Raji (cell line): ENCODE results near the gene LNX2.

Source experiments
- POLR2A ChIP-seq: IDR thresholded peaks from 2 replicates; pipeline ENCODE4 v1.6.1; 2011; ENCODE audit warnings: low read depth, low read length, control low read depth; ENCODE audit not compliant: insufficient read depth

The LNX2 gene

DNA sequence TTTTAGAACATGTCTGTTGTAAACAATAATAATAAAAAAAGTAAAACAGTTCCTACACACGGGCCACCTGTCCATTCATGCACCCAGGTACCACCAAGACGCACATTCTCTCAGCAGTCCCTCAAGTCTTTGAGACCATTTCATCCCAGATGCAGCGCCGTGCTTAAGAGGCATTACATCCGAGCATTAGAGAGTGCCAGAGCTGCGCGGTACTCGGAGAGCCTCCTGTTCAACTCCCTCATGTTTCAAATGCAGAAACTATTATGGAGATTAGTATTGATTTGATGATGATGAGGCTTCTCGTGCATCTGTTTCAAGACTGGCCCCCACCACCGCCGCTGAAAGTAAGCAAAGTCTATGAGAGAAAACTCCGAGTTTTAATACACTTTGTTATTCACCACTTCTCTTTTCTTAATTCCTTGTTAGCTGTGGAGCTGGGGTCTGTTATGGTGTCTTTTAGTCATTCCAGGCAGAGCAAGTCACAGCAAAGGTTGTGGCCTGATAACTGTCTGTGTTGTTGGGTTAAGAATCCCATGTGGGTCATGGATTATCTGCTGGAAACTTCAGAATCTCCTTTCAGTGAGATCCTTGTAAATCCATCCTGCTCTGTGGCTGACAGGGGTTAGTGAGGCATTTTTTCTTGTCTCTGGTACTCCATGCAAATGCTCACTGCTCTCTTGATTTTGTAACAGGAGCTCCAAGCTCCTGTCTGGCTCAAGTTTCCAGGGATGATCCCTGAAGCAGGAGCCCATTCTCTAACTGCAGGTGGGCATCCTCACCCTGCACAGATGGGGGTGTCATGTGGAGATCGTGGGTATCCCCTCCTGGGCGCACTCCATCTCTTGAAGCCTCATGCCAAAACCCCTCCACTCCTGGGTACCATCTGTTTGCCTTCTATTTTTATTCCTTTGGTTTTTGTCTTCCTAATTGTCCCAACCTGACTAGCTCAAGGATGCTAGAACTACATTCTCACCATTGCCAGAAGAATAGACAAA lies 95.1 kb downstream of the LNX2 start:
- TF ChIP-seq POLR2A: no peak

DNA sequence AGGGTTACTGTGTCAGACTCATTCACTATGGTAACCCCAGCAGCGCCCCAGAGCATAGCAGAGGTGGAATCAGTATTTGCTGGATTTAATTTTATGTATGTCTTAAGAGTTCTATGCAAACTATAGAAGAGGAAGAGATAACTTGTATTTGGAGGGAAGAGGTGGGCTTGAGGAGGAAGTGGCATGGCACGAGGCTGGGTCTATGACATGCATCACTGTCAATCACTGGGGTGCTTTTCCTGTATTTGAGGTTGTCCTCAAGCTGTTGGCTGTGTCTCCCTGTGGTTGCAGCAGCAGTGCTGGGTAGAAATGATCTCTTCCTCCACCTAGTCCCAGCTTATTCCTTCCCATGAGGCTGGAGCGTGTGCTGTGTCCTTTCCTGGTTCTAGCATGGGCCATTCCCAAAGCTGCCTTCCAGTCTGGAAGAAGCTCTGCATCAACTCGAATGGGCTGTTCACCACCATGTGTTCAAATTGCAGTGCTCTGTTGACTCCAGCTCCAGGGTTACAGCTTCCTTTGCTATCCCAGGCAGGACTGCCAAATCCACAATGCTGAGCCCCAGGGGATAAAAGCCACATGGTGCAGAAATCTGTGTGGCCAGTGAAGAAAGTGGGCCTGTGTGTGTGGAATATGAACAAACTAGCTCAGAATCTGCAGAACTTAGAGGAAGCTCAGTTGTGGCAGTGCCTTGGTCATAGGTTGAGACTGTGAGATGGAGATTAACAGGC lies 96.8 kb downstream of the LNX2 start:
- no peak for TF ChIP-seq POLR2A

DNA sequence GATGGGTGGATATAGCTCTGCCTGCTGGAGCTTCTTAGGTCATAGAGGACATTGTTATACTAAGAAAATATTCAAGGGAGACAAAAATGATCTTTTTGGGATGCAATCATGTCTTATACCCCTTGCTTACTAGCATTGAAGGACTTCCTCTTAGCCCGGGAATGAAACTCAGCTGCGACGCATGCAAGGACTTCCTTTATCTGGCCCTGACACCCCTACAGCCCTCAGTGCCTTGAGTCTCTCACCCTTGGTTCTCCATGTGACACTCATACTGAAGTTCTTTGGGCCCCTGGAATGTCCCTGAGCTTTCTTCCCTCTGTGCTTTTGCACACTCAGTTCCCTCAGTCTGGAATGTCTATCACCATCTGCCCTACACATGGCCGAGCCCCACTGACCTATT lies 97.5 kb downstream of the LNX2 start:
- no peak for TF ChIP-seq POLR2A

DNA sequence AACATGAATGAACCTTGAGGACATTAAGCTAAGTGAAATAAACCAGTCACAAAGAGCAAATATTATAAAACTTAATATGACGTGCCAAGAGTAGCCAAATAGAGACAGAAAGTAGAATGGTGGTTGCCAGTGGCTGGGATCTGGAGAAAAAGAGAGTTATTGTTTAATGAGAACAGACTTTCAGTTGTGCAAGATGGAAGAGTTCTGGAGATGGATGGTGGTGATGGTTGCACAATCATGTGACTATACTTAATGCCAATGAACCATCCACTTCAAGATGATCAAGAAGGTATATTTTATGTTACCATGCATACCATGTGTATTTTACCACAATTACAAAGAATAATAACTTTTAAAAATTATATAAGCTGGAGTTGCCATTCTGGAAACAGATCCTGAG lies 104.2 kb downstream of the LNX2 start:
- no peak for TF ChIP-seq POLR2A

DNA sequence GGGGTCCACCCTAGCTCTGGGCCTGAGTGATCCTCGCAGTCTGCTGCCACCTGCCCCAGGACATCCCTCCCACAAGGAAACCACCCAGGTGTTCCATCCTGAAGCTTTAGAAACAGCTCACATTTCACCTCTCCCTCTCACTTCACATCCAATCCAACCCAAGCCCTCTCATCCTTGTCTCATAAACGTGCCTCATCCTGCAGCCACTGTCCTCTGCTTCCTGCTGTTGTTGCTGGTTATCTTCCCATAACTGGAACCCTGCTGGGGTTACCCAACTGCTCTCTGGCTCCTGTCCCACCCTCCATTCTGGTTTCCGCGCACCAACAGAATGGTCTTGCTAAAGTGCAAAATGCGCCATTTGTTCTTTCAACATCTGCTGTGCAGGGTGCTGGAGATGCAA lies 110.2 kb downstream of the LNX2 start:
- no peak for TF ChIP-seq POLR2A

DNA sequence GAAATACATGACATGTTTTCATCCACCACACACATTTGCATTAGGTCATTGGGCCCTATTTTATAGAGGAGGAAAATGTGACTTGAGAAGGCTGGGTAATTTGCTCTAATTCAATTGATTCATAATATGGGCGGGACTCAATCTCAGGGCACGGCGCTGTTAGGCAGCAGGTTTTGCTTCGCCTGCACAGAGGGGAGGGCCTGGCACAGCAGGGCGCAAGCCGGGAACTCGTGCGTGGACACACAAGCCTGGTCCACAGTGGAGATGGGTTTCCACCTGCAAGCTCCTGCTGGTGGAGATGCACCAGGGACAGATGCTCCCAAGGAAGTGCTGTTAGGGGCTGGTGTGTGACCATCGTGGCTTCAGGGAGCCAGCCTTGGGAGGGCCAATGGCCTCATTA lies 111.5 kb downstream of the LNX2 start:
- TF ChIP-seq POLR2A: no peak

DNA sequence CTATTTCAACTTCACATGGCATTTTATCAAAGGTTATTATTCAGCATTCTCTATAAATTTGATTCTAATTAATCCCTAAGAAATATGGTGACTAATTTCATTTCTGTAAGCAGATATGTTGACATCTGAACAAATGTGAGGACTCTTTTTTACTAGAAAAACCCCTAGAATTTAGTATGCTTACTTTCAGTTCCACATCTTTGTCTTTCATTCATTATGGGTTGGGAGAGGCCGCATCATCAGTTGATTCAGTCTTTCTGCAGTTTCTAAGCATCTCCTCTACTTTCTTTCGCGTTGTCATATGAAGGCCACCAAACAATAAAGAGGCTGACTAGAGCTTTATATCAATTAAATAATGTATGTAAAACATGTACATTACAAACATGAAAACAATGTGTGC lies 114.5 kb downstream of the LNX2 start:
- no peak for TF ChIP-seq POLR2A

DNA sequence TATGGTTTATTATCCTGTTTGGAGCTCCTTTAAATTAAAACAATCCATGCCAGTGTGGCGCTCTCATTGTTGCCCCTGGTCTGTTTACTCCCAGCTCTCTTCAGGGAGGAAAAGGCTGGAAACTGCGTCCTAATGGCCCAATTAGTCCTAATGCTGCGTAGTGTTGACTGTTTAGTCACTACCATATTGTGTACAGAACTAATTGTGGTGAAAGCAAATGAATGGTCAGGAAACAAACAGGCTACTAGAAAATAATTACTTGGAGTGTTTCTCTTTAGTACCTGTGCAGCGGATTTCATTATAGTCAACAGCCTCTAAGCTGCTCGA lies 115.5 kb downstream of the LNX2 start:
- TF ChIP-seq POLR2A: no peak

DNA sequence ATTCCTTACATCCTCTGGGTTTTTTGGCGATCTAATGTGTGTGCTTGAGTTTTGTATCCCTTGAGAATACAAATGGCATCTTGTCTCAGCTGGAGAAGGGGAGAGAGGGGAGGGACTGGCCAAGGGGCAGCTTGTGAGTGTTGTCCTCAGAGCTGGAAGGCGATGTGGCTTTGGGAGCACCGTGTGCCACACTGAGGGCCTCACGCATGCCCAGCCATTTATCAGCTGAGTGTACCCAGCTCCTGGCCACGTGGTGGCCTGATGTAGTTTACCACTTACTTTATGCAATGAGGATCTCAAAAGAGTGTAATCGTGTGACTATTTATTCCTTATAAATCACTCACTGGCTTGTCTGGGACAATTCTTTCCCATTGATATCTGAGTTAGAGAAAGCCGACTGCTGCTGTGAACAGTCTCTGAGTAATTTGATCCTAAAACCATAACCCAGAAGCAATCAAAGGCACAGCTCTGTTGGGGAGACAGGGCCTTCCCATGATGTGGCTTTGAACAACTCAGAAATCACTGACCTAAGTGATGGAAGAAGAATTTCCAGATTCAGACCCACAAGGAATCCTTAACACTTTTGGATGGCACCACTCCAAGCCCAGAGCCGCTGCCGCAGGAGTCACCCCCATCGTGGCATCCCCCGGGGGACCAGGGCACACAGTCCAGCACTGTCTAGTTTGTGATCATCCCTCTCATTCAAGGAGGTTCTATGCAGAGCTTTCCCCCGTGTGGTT lies 116.0 kb downstream of the LNX2 start:
- TF ChIP-seq POLR2A: no peak

DNA sequence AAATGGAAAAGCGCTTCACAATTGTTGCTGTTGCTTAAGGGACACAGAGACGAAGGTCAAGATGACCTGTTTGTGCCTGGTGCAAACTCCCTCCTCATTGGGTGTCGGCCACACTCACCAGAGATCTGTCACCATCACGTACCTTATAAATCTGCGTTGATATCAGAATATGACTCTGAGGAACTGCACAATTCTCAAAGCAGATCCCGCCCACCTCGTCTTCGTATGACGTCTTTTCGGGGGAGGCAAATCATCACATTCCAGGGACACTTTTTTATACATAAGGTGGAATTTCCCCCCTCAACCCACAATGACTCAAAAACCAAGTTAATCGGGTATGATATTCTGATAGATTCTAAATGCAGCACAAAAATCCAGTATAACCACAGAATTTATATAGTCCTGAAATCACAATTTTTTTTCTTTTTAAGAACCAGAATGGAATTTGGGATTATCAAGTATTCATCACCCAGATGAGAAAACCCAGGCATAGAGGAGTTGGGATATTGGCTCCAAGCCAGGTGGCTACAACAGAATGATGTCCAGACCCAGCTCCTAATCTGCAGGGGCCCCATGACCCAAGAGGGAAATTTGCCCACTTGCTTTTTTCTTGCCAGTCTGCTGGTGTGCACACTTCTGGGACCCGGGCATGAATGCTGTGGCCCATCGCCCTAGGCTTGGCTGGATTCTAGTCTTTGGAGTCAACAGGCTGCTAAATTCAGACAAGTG lies 119.4 kb downstream of the LNX2 start:
- TF ChIP-seq POLR2A: no peak

DNA sequence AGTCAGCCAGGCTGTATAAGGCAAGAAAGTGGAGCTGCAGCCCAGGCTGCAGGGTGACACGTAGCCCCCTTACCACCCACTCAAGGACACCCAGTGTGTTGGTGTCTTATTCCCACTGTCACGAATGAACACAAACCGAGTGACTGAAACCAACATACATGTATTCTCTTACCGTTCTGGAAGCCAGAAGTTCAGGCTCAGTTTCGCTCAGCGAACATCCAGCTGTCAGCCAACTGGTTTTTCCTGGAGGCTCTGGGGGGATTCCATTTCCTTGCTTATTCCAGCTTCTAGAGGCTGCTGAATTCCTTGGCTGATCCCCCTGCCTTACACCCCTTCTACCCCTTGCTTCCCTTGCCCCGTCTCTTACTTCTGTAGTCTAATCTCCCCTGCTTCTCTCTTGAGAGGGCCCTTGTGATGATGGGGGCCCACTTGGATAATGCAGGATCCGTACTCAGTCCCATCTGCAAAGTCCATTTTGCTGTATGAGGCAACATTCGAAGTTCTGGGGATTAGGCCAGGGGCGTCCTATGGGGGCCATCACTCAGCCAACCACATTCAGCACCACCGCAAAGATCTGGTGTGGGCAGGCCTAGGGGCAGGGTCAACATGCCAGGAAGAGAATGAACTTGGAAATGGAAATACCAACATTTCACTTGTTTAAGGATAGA lies 122.6 kb downstream of the LNX2 start:
- TF ChIP-seq POLR2A: no peak

DNA sequence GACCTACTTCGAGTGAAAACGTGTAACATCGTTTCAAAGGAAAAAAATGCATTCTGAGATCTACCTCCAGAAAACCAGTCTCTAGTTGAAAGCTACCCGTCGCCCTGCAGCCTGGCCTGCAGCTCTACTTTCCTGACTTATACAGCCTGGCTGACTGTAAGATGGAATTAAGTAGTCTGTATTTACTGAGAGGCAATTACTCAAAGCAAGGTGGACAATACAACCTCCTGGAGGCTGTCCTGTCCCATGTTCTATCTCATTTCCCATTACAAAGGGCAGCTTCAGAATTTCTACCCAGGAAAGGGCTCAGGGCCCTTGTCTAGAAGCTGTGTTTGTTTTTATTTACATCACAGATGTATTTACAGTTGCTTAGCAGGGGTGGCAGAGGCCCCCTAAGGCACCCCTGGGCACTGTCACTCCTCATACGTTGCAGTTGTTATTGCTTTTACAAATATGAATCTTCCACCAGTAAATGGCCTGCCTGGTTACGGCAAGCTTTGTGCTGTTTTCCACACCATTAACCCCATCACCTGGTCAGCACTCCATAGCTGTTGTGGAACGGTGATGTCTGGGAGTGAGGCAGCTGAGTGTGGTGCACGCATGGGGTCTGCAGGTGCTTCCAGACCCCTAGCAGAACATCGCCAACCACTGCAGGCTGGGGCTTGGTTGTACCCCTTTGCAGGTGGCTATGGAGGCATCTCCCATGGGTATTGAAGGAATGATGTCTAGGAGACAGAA lies 123.6 kb downstream of the LNX2 start:
- no peak for TF ChIP-seq POLR2A

DNA sequence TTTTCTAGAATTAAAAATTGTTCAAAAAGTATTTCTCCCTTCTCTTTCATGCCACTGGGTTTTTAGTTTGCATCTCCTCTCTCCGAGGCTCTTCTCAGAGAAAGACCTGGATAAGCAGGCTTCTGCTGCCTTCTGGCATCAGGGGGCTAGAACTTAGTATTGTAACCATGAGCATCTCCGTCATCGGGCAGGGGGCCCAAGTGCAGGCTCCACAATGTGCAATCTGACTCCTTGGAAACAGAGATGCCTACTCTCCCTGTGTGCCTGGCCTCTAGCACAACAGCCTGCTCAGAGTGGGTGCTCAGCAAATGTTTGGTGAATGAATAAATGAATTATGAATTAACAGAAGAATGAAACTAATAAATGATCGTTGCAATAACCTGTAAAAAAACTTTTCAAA lies 124.3 kb downstream of the LNX2 start:
- no peak for TF ChIP-seq POLR2A
